ENCODE measurements around the gene DOCK10. TPM values are rescaled to one million over a fixed set of nuclear protein-coding genes. Genes with fewer than 3 reads are reported as not detected.

Gene DOCK10
- total RNA-seq: 5.8 and 6.3 TPM in 2 replicates

GRCh38 chr2:225041851-225042799 is at the start of gene DOCK10:
TSS of gene DOCK10 (minus strand) at chr2:225042468. CDS start at chr2:225042374, 94 bp downstream.

GRCh38 chr2:224716201-224716600 is 326.1 kb downstream of the DOCK10 start, which contains the start of gene CCDC195:
TSS of gene CCDC195 (minus strand) at chr2:224716365. CDS start at chr2:224716365, 0 bp downstream.

